Ishikawa (cell line): ENCODE data around the gene FERMT3.

ENCODE experiments used
- CEBPB ChIP-seq: IDR thresholded peaks from 2 replicates; pipeline ENCODE4 v1.6.1; 2012
- CREB1 ChIP-seq: IDR thresholded peaks from 2 replicates; pipeline ENCODE4 v1.6.1; 2012; ENCODE audit warnings: low read depth
- EGR1 ChIP-seq: IDR thresholded peaks from 2 replicates; pipeline ENCODE4 v1.6.1; 2012
- EP300 ChIP-seq: IDR thresholded peaks from 2 replicates; pipeline ENCODE4 v1.6.1; 2012; ENCODE audit warnings: borderline replicate concordance
- FOXM1 ChIP-seq: IDR thresholded peaks from 2 replicates; pipeline ENCODE4 v1.6.1; 2012; ENCODE audit warnings: low read depth, borderline replicate concordance
- MAX ChIP-seq: IDR thresholded peaks from 2 replicates; pipeline ENCODE4 v1.6.1; 2012
- NFIC ChIP-seq: IDR thresholded peaks from 2 replicates; pipeline ENCODE4 v1.6.1; 2012
- RAD21 ChIP-seq: IDR thresholded peaks from 2 replicates; pipeline ENCODE4 v1.6.1; 2012; ENCODE audit warnings: low read depth
- REST ChIP-seq: IDR thresholded peaks from 2 replicates; pipeline ENCODE4 v1.6.1; 2012; ENCODE audit warnings: low read depth, mild to moderate bottlenecking
- TAF1 ChIP-seq: IDR thresholded peaks from 2 replicates; pipeline ENCODE4 v1.6.1; 2012; ENCODE audit warnings: low read depth, mild to moderate bottlenecking
- TCF12 ChIP-seq: IDR thresholded peaks from 2 replicates; pipeline ENCODE4 v1.6.1; 2012; ENCODE audit warnings: low read depth
- TEAD4 ChIP-seq: IDR thresholded peaks from 2 replicates; pipeline ENCODE4 v1.6.1; 2012
- USF1 ChIP-seq: IDR thresholded peaks from 2 replicates; pipeline ENCODE4 v1.6.1; 2012
- YY1 ChIP-seq: IDR thresholded peaks from 2 replicates; pipeline ENCODE4 v1.6.1; 2012; ENCODE audit warnings: low read depth
- ZBTB7A ChIP-seq: IDR thresholded peaks from 2 replicates; pipeline ENCODE4 v1.6.1; 2012; ENCODE audit warnings: low read depth

The FERMT3 gene

GRCh38 chr11:64225608-64226506 lies 19.3 kb downstream of the FERMT3 start, which contains the start of the genes NUDT22 and TRPT1:
Gene NUDT22 (plus strand): TSS chr11:64226274. CDS start chr11:64226653, 379 bp downstream.
Gene TRPT1 (minus strand): TSS chr11:64226186. CDS start chr11:64225860, 326 bp downstream.
- TF ChIP-seq REST (no peak), CREB1 (0 out of 2 replicates have a peak, but pooled peaks have one; percentile 23), USF1 (0 out of 2 replicates have a peak, but pooled peaks have one; percentile 17), YY1 (no peak), TCF12 (no peak), FOXM1 (no peak), NFIC (no peak), TAF1 (peak; percentile 77), ZBTB7A (peak; percentile 98), CEBPB (no peak), EP300 (no peak), TEAD4 (peak; percentile 5; the same call in 1 of the 2 replicates), RAD21 (no peak), MAX (peak; percentile 51; the same call in 1 of the 2 replicates)

- TF ChIP-seq MAX (0 out of 2 replicates have a peak, but pooled peaks have one; percentile 14), FOXM1 (no peak)
These were observed 20.1 kb downstream of the FERMT3 start for GRCh38 chr11:64226507-64227051.

GRCh38 chr11:64227405-64227956 lies 21.0 kb downstream of the FERMT3 start:
- TF ChIP-seq ZBTB7A, result no peak
- no peak for TF ChIP-seq USF1
- no peak for TF ChIP-seq CREB1
- TF ChIP-seq CEBPB, result no peak
- TF ChIP-seq FOXM1, result no peak
- TF ChIP-seq TAF1, result no peak
- TF ChIP-seq NFIC, result peak; percentile 77
- TF ChIP-seq TCF12, result no peak

GRCh38 chr11:64229090-64229743 lies 22.7 kb downstream of the FERMT3 start:
- TF ChIP-seq REST (no peak), YY1 (no peak), CEBPB (no peak), ZBTB7A (no peak), FOXM1 (no peak), EP300 (no peak), RAD21 (no peak), NFIC (no peak), EGR1 (no peak), TCF12 (no peak), TEAD4 (no peak), TAF1 (no peak)

- TF ChIP-seq TAF1, result no peak
These were observed 23.2 kb downstream of the FERMT3 start for GRCh38 chr11:64229744-64230170.
